A549 (cell line): Measurements from ENCODE around the gene NTNG1. TPM values are rescaled to one million over a fixed set of nuclear protein-coding genes. Genes with fewer than 3 reads are reported as not detected.
"Not testable (repeated sequence)": the region's sequence is repeated elsewhere in the genome, so short reads cannot be mapped to it uniquely, and the experiment has no call there.

Experiments
- ATAC-seq, 2 experiments: fragments of 200-7000 bp in 1 of 2; fragments of >200 bp in 1 of 2; cut with Nextera tagmentation in 1 of 2; cut with Tn5 transposase in 1 of 2; 3 replicates each; pipeline versions ENCODE4 v1.8.0 to v1.9.1; 2018 to 2020; ENCODE audit warnings: mild to moderate bottlenecking in 1 of 2, moderate library complexity in 1 of 2
- CTCF ChIA-PET: fragments of 300-600 bp; sonication (Branson Sonifier 250); formaldehyde crosslinking; extraction: SDS; loops from one replicate; lab custom pipeline; 2021; ENCODE audit warnings: antibody characterized with exemption, inconsistent platforms; lab: Yijun Ruan, JAX
- POLR2A ChIA-PET: fragments of 350-600 bp; formaldehyde crosslinking; extraction: SDS; loops from one replicate; lab custom pipeline; 2021; ENCODE audit warnings: antibody characterized with exemption, inconsistent platforms; lab: Yijun Ruan, JAX
- DNase-seq, 2 experiments: peaks; one replicate each; pipeline versions ENCODE4 v3.0.0 to v3.0.0-alpha.2; 2011 to 2016; ENCODE audit warnings: low read depth in 1 of 2, low spot score in 1 of 2
- FAIRE-seq: peaks from 2 replicates; lab custom pipeline; 2011; peaks lifted over from hg19 to GRCh38; lab: Jason Lieb, UNC
- H3K27ac ChIP-seq, 2 experiments: fragments of >200 bp; sonication (Bioruptor Twin); formaldehyde crosslinking; 3 replicates each; pipeline ENCODE4 v1.5.1; 2016 to 2017
- H3K4me1 ChIP-seq: fragments of >200 bp; sonication (Bioruptor Twin); formaldehyde crosslinking; 3 replicates; pipeline ENCODE4 v1.6.1; 2016
- H3K4me2 ChIP-seq: fragments of >200 bp; sonication (Bioruptor Twin); formaldehyde crosslinking; 3 replicates; pipeline ENCODE4 v1.6.1; 2016
- H3K4me3 ChIP-seq: fragments of >200 bp; sonication (Bioruptor Twin); formaldehyde crosslinking; 3 replicates; pipeline ENCODE4 v1.5.1; 2016
- H3K9me3 ChIP-seq: fragments of >200 bp; sonication (Bioruptor Twin); formaldehyde crosslinking; 3 replicates; pipeline ENCODE4 v1.6.1; 2016
- CBX2 ChIP-seq: fragments of 200-600 bp; sonication (generic); IDR thresholded peaks from 2 replicates; pipeline ENCODE4 v1.6.1; 2016; ENCODE audit warnings: low read depth, mild to moderate bottlenecking, borderline replicate concordance
- CHD2 ChIP-seq: fragments of 150-350 bp; IDR thresholded peaks from 2 replicates; pipeline ENCODE4 v1.6.1; 2014; ENCODE audit warnings: low read length; ENCODE audit not compliant: partially characterized antibody
- CHD4 ChIP-seq: fragments of 200-600 bp; sonication (generic); IDR thresholded peaks from 2 replicates; pipeline ENCODE4 v1.6.1; 2016; ENCODE audit warnings: antibody characterized with exemption, mild to moderate bottlenecking, borderline replicate concordance
- ELK1 ChIP-seq: fragments of 150-350 bp; IDR thresholded peaks from 2 replicates; pipeline ENCODE4 v1.6.1; 2014; ENCODE audit warnings: low read depth, mild to moderate bottlenecking, low read length
- ESRRA ChIP-seq: fragments of 150-350 bp; IDR thresholded peaks from 2 replicates; pipeline ENCODE4 v1.6.1; 2014; ENCODE audit warnings: mild to moderate bottlenecking, low read length, borderline replicate concordance
- FOSL2 ChIP-seq, 2 experiments: fragments of 450-650 bp in 1 of 2; fragments of >200 bp in 1 of 2; sonication (Bioruptor Twin) in 1 of 2; formaldehyde crosslinking; IDR thresholded peaks; 2 replicates each; pipeline versions ENCODE4 v1.5.0 to v1.6.1; 2016 to 2020; ENCODE audit warnings: mild to moderate bottlenecking in 1 of 2, moderate library complexity in 1 of 2
- HOXA7 ChIP-seq: fragments of 250-450 bp; sonication (Bioruptor Pico); IDR thresholded peaks from 2 replicates; pipeline ENCODE4 v1.5.0; 2020; ENCODE audit warnings: mild to moderate bottlenecking, moderate library complexity
- HOXB5 ChIP-seq: fragments of 250-450 bp; sonication (Bioruptor Pico); IDR thresholded peaks from 2 replicates; pipeline ENCODE4 v1.5.0; 2020; ENCODE audit warnings: mild to moderate bottlenecking, moderate library complexity
- MAX ChIP-seq: IDR thresholded peaks from 2 replicates; pipeline ENCODE4 v1.6.1; 2012
- PBX3 ChIP-seq: IDR thresholded peaks from 2 replicates; pipeline ENCODE4 v1.6.1; 2012
- PHF8 ChIP-seq: fragments of 200-600 bp; sonication (generic); IDR thresholded peaks from 2 replicates; pipeline ENCODE4 v1.6.1; 2016; ENCODE audit warnings: low read depth, mild to moderate bottlenecking, antibody characterized with exemption, moderate library complexity, borderline replicate concordance
- POLR2A ChIP-seq: IDR thresholded peaks from 2 replicates; pipeline ENCODE4 v1.6.1; 2012; ENCODE audit warnings: mild to moderate bottlenecking, low read length
- RAD21 ChIP-seq, 2 experiments: fragments of >200 bp in 1 of 2; sonication (Bioruptor Twin) in 1 of 2; formaldehyde crosslinking in 1 of 2; IDR thresholded peaks in 1 of 2; conservative IDR thresholded peaks in 1 of 2; 2 replicates in 1 of 2; 3 replicates in 1 of 2; pipeline ENCODE4 v1.6.1; 2012 to 2018; ENCODE audit warnings: inconsistent platforms in 1 of 2
- RCOR1 ChIP-seq: fragments of 150-350 bp; IDR thresholded peaks from 2 replicates; pipeline ENCODE4 v1.6.1; 2014; ENCODE audit warnings: antibody characterized with exemption, low read length, low read depth
- RFX5 ChIP-seq: fragments of 450-650 bp; IDR thresholded peaks from 2 replicates; pipeline ENCODE4 v1.7.1; 2014; ENCODE audit warnings: antibody characterized with exemption, mild to moderate bottlenecking, moderate library complexity
- RNF2 ChIP-seq: fragments of 200-600 bp; sonication (generic); IDR thresholded peaks from 2 replicates; pipeline ENCODE4 v1.6.1; 2016; ENCODE audit warnings: low read depth, mild to moderate bottlenecking, antibody characterized with exemption, moderate library complexity, borderline replicate concordance
- ZC3H11A ChIP-seq: fragments of 450-650 bp; IDR thresholded peaks from 2 replicates; pipeline ENCODE4 v1.6.1; 2014; ENCODE audit warnings: antibody characterized with exemption, mild to moderate bottlenecking
- WGBS: methylation state at CpG from one replicate; pipeline ENCODE4 v1.1.6; 2017; ENCODE audit errors: missing lambda C conversion rate; 5-methylcytosine and 5-hydroxymethylcytosine counted together
- polyA plus RNA-seq, 4 experiments: library from polyadenylated mRNA; depleted of rRNA in 3 of 4; stranded (reverse); fragments of >200 nt; fragmentation: RNase III in 1 of 4; extraction: RNeasy Plus Mini Kit Qiagen cat#74134 plus additional on column Dnase treatment in 1 of 4; gene quantifications; 2 replicates in 3 of 4; 3 replicates in 1 of 4; pipeline ENCODE4 v1.2.3, GENCODE V29; 2011 to 2017

The NTNG1 gene
- polyA plus RNA-seq, 2 of the 4 experiments (the other 2 are of a cell fraction), result not detected

GRCh38 chr1:107232426-107232825 lies 91.6 kb downstream of the NTNG1 start:
- ATAC-seq (no peak), DNase-seq (no peak), FAIRE-seq (no peak)
- WGBS, result 4% methylated on average over 2 of the region's 2 CpGs
- no peak overlapping the region for H3K4me2 ChIP-seq
- ChIA-PET CTCF (no interaction called here), POLR2A (no interaction called here)
- no peaks in the 10 kb centered on the region for H3K4me1 ChIP-seq
- TF ChIP-seq ZC3H11A, result no peak
- TF ChIP-seq CHD2, result no peak
- no peak for TF ChIP-seq RNF2
- no peak for TF ChIP-seq PHF8
- TF ChIP-seq RAD21 (conservative IDR thresholded peaks at IDR 0.05 in 1 of 2, IDR thresholded peaks at IDR 0.05 in 1 of 2), result no peak
- no peak for TF ChIP-seq ELK1
- TF ChIP-seq RCOR1, result no peak
- TF ChIP-seq HOXA7 (CRISPR knock-in tag), result no peak
- H3K27ac ChIP-seq, result no peak overlapping the region
- no peaks in the 10 kb centered on the region for H3K9me3 ChIP-seq
- no peak overlapping the region for H3K4me3 ChIP-seq

- H3K4me2 ChIP-seq, H3K9me3 ChIP-seq, POLR2A ChIA-PET, H3K4me1 ChIP-seq, H3K27ac ChIP-seq, H3K4me3 ChIP-seq, DNase-seq, ATAC-seq, FAIRE-seq, CTCF ChIA-PET: not testable (repeated sequence)
- WGBS, result 31% methylated on average over 3 of the region's 3 CpGs
These were observed 95.9 kb downstream of the NTNG1 start for GRCh38 chr1:107236760-107237159.

GRCh38 chr1:107243461-107243860 lies 102.6 kb downstream of the NTNG1 start:
- POLR2A ChIA-PET, result no interaction called here
- Histone ChIP-seq H3K4me1 (no peaks in the 10 kb centered on the region), H3K4me2 (no peak overlapping the region), H3K4me3 (no peak overlapping the region), H3K27ac (no peak overlapping the region), H3K9me3 (no peaks in the 10 kb centered on the region)
- 44% methylated on average over 7 of the region's 7 CpGs for WGBS
- DNase-seq (no peak), ATAC-seq (no peak), FAIRE-seq (no peak)
- TF ChIP-seq PBX3 (no peak), POLR2A (no peak), CHD4 (no peak), MAX (no peak), HOXA7 (CRISPR knock-in tag) (no peak), HOXB5 (CRISPR knock-in tag) (no peak), CBX2 (no peak), FOSL2 (IDR thresholded peaks at IDR 0.05) (no peak), FOSL2 (CRISPR knock-in tag; IDR thresholded peaks at IDR 0.05) (no peak), PHF8 (no peak), RFX5 (no peak), ESRRA (no peak), ZC3H11A (no peak)
- CTCF ChIA-PET, result no interaction called here
